Skin of body (tissue), 2 donors: ENCODE results near the gene PLAC8. TPM values are rescaled to one million over a fixed set of nuclear protein-coding genes. Genes with fewer than 3 reads are reported as not detected.
"Not testable (repeated sequence)": the region's sequence is repeated elsewhere in the genome, so short reads cannot be mapped to it uniquely, and the experiment has no call there.

ENCODE experiments used
- DNase-seq: peaks from one replicate; lab custom pipeline; 2025; lab: John Stamatoyannopoulos, UW
- total RNA-seq: library from RNA; depleted of rRNA; stranded (reverse); fragments of >200 nt; gene quantifications from one replicate; pipeline ENCODE4 v1.2.3, GENCODE V29; 2014

PLAC8 gene
- total RNA-seq = 10.5 TPM

DNA sequence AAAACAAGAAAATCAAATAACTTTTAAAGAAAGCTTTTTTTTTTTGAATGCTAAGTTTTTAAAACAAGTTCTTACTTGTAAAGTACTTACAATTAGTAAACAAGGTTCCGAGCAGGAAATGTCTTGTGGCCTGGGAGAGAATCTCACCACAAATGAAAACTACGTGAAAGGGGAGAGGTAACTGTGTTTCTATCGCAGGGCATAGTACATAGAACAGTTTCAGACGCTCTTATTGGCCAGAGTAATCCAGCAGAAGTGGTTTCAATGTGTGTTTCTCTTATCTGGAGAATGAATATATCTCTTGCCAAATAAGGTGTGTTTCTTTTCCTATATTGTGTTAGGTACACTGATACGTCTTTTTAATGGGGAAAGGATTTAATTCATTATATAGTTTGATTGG is at the start of gene PLAC8:
Gene PLAC8 (minus strand): TSS at position 154 of the 400 bp plus-strand sequence. CDS start 6,808 bp downstream, outside the sequence.
- no peak for DNase-seq

- DNase-seq = no peak
Measured at GRCh38 chr4:83153417-83153816, 38.9 kb upstream of the PLAC8 start.

GRCh38 chr4:83152746-83153145 is 38.2 kb upstream of the PLAC8 start:
- DNase-seq = no peak

DNA sequence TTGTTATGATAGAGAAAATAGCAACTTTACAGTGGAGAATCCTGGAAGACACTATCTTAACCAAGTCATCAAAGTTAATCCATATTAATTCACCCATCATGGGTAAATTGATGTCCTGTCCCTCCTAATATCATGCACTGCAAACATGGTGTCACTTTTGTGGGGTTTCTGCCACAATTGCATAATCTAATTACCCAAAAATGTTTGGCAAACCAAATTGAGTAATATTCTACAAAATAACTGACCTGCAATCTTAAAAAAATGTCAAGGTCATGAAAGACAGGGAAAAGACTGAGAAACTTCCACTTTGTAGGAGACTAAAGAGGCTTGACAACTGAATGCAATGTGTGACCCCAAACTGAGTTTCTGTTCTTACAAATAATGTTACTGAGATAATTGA is 37.1 kb upstream of the PLAC8 start:
- DNase-seq = no peak

DNA sequence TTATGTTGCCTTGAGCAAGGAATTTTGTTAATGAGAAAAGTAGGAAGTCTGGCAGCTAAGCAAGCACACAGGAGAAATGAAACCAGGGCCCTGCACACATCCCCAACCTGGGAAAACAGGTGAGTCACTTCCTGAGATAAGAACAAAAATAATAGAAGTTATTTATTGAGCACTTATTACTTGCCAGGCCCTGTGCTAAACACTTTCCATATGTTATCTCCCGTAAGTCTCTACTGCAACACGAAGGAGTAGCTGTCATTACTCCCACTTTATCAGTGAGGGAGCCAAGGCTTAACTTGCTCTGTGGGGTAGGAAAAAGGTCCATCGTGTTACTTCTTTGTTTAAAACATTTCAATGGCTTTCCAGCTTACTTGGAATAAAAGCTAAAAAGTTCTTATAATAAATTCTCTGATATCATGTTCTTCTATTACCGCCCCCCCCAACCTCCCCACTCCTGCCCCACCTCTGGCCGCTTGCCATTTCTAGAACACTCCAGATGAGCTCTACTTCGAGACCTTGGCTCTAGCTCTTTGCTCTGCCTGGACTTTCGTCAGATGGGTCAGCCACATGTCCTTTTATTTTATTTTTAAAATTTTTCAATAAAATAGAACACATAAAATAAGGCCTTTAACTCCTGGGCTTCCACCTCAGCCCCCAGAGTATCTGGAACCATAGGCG is 36.3 kb upstream of the PLAC8 start:
- DNase-seq = no peak

DNA sequence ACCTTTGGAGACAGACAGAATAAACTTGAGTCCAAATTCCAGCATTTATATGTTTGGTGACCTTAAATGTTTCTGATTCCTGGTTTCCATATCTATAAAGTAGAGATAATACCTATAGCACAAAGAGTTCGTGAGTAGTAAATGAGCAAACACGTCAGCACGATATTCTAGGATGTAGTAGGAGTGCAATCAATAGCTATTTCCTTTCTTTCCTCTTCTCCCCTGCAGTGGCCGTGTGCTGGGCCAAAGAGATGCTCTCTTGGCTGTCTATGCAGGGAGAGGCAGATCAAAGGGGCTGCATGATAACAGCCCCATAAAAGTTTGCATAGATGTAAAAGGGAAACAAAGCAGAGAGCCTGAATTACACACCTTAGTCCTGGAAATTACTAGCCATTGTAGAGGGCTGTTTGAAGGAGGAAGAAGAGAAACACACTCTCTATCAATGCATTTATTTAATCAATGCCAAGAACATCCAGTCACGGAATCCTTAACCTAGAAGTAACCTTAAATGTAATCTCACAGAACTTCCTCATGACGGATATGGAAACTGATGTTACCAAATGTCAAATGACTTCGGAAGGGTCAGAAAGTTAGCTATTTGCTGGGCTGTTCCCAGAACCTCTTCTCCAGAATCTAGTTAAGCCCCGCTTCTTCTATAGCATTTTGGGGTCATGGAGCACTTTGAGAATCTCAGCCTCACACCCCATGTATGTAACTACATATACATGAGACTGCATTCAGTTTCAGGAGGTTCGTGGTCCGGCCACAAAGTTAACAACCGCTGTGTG is 35.5 kb upstream of the PLAC8 start:
- DNase-seq = no peak

GRCh38 chr4:83146841-83147240 is 32.3 kb upstream of the PLAC8 start:
- DNase-seq = no peak

DNA sequence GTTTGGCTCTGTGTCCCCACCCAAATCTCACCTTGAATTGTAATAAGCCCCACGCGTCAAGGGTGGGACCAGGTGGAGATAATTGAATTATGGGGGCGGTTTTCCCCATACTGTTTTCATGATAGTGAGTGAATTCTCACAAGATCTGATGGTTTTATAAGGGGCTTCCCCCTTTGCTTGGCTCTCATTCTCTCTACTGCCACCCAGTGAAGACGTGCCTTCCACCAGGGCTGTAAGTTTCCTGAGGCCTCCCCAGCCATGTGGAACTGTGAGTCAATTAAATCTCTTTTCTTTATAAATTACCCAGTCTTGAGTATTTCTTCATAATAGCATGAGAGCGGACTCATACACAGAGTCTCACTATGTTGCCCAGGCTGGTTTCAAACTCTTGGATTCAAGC is 31.2 kb upstream of the PLAC8 start:
- not testable (repeated sequence) for DNase-seq

DNA sequence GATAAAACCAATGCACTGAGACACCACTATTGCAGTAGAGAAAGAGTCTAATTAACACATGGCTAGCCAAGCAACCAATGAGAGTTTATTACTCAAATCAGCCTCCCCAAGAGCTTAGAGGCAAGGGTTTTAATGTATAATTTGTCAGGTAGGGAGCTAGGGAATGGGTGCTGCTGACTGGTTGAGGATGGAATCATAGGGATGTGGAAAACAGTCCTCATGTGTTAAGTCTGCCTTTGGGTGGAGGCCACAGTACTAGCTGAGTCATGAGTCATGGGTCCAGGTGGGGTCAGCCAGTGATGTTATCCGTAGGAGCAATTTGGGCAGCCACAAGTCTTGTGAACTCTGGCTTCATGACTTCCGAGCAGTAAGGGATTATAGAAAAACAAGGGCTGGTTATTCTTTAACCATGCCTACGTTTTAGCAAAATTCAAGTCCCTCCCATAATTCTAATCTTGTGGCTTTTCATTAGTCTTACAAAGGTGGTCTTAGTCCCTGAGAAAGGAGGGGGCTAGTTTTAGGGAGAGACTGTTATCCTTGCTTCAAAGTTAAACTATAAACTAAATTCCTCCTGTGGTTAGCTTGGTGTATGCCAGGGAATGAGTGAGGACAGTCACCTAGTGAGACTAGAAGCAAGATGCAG is 25.1 kb upstream of the PLAC8 start:
- no peak for DNase-seq

DNA sequence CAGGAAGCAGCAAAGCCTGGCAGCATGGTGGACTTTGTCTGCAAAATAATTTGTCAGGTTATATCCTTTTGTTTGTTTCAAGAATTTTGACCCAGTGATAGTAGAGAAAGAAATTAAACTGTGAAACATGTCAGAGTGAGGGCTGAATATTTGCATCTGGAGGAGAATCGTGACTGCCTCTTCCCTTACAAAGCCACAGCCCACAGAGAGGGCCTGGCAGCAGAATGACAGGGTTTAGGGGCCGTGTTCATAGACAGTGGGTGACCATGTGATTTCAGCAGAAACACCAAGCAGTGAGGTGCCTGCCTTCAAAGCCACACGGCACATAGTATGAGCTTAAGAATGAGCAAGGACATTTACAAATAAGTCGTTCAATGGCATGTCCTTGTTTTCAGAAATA is 24.4 kb upstream of the PLAC8 start:
- no peak for DNase-seq

- no peak for DNase-seq
Measured at GRCh38 chr4:83132065-83132464, 17.5 kb upstream of the PLAC8 start.

DNA sequence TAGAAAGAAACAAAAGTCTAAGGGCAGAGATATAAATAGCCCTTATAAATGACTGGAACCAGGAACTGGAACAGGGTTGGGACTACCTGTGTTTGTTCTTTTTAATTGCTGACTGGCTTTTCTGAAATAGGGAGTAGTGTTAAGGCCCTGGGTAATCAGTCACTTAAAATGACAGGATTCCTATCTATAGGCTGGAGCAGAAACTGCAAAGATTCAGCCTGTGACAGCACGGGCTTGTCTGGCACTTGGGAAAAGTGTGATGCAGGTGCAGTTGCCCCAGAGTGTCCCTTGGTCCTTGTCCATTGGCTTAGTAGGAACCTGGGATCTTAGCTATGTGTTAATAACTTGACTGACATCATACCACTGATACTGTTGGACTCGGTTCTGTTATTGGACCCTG is 14.7 kb upstream of the PLAC8 start:
- no peak for DNase-seq

- DNase-seq = no peak
Measured at GRCh38 chr4:83128240-83128929, 13.9 kb upstream of the PLAC8 start.

DNA sequence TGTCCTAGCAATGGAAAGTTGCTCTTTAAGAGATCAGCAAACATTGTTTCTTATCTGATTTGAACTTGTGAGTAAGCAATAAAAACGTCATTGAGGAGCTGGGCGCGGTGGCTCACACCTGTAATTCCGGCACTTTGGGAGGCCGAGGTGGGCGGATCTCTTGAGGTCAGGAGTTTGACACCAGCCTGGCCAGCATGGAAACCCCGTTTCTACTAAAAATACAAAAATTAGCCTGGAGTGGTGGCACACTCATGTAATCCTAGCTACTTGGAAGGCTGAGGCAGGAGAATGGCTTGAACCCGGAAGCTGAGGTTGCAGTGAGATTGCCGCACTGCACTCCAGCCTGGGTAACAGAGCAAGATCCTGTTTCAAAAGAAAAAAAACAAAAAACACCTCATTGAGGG is 11.2 kb upstream of the PLAC8 start:
- no peak for DNase-seq

GRCh38 chr4:83124111-83124780 is 9.7 kb upstream of the PLAC8 start:
- DNase-seq = no peak

DNA sequence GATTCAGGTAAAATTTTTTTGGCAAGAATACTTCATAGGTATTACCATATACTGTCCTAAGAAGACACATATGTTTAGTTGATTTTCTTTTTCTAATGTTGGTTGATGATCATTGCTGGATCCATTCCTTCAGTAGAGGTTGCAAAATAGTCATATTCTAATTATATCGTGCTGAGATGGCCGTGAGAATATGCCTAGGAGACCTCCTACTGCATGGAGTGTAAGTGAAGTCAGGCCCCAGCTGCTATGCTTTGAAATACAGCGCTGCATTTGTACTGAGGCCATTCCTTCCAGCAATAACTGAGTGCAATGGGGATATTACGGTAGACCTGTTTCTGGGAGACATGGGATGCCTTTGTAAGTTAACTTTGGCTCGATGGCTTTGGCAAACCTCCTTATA is 6.7 kb upstream of the PLAC8 start:
- DNase-seq = no peak

DNA sequence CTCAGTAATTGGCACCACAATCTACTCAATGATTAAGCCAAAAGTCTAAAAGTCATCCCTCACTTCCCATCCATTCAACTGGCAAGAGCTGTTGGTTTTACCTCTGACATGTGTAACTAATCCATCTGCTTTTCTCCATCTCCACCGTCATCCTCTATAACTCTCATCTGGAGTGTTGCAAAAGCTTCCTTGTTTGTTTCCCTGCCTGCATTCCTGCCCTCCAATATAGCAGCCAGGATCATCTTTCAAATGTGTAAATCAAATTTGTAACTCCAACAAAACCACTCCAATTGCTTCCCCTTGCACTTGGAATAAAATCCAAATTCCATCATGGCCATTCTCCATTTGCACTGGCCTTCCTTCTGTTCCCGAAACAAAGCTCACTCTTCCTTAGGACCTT is 4.3 kb upstream of the PLAC8 start:
- no peak for DNase-seq

GRCh38 chr4:83115656-83116285 is 1.2 kb upstream of the PLAC8 start:
- no peak for DNase-seq

DNA sequence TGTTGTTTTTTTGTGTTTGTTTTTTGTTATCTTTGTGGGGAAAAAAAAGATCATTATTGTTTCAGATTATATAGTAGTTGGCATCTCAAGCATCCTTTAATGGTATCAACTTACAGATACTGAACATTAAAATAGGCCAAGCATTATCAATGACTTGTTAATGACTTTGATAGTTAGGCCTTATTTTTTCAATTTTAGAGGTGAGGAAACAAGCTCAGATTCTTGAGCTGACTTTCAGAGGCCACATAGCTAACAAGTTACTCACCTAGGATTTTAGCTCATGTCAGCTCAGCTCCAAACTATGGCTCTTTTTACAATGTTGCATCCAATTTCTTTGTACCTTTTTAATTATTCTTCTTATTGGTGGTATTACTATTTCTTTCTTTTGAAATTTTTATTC is 471 bp upstream of the PLAC8 start:
- DNase-seq = no peak

GRCh38 chr4:83113429-83113786 is 1.1 kb downstream of the PLAC8 start:
- no peak for DNase-seq
